Putamen (tissue), 1 donor: ENCODE data around the gene POU6F2.
"Not testable (repeated sequence)": the region's sequence is repeated elsewhere in the genome, so short reads cannot be mapped to it uniquely, and the experiment has no call there.

Experiments used
- DNase-seq: peaks from one replicate; pipeline ENCODE4 v3.0.0-alpha.2; 2016; ENCODE audit warnings: low spot score

The POU6F2 gene

DNA sequence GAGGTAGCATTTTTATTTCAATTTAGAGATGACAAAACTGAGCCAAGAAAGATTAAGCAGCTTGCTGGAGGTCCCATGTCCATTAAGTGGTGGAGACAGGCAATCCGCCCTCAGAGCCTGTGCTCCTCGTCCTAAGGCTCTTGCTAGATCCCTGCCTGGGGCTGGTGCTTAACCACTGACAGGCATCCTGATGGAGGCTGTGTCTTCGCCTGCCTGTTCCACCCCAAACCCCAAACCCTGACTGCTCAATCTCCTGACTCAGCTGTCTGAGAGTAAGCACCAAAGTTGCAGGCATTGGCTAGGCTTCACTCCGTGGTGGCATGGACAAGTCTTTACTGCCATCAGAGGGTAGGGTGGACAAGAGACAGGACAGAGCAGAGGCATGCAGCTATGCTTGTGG is 209.4 kb downstream of the POU6F2 start:
- DNase-seq: no peak

DNA sequence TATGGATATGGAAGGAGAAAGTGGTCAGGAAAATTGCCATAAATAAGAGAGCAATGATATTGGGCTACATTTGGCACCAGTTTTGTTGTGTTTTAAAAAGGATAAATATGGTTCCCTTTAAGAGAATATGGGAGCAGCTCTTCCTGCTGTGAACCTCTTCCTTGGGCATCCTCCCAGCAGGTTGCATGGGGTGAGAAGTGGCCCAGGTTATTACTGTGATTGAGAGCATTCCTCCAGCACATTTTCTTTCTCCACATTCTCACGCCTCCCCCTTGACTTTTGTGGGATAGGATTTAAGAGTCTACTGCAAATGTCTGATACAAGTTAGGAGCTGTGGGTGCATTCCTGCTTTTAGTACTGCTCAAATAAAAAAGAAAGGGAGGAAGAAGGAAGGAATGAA is 214.8 kb downstream of the POU6F2 start:
- DNase-seq: no peak

DNA sequence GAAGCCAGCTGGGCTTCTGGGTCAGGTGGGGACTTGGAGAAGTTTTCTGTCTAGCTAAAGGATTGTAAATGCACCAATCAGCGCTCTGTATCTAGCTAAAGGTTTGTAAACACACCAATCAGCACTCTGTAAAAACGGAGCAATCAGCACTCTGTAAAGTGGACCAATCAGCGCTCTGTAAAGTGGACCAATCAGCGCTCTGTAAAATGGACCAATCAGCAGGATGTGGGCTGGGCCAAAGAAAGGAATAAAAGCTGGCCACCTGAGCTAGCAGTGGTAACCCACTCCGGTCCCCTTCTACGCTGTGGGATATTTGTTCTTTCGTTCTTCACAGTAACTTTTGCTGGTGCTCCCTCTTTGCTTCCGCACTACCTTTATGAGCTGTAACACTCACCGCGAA is 216.7 kb downstream of the POU6F2 start:
- not testable (repeated sequence) for DNase-seq

DNA sequence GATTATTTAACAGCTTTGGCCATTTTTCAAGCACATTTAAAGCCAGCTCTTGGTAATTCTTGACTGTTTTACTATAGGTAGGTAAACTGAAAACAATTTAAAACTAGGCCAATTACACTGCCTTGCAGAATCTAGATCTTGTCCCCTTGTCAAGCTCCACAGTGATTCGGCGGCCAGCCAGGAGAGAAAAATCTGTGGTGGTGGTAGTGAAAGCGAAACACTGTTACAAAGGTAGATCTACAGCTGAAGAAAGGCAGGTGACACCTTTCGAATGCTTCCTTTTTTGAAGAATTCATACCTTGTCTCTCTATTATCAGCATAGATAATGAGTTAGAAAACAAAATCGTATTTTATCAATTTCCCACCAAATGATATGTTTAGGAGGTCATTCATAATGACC is 218.3 kb downstream of the POU6F2 start:
- no peak for DNase-seq

DNA sequence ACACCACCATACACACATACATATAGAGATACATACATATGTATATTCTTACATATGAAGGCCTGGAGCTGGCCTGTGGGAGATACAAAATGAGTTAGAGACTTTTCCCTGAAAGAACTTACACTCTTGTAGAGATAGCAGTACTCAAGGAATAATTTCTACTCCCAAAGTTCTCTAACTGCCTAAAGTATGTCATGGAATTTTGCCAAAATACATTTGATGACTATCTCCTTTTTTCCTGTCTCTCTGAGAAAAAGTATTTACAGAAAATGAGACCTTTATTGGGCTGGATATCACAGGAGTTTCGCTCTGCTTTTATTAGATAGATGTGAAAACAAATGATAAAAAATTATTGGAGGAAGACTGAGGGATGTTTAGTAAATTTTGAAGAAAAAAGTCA is 220.1 kb downstream of the POU6F2 start:
- no peak for DNase-seq

DNA sequence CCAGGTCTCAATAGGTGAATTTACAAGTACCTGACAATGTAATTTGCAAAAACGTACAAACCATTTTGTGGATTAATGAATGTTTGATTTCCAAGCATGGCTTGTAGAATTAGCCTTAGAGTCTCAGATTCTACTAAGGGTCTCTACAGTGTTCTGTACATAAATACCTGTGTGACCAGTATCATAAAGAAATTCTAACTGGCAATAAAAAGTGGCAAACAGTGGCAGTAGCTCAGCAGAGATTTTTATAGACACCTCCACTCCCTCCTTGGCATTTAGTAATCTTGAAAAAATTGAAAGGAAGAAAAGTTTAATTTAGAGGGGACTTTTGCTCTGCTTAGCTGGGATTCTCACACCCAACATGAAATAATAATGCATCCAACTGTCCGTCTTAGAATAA is 220.8 kb downstream of the POU6F2 start:
- DNase-seq: no peak

DNA sequence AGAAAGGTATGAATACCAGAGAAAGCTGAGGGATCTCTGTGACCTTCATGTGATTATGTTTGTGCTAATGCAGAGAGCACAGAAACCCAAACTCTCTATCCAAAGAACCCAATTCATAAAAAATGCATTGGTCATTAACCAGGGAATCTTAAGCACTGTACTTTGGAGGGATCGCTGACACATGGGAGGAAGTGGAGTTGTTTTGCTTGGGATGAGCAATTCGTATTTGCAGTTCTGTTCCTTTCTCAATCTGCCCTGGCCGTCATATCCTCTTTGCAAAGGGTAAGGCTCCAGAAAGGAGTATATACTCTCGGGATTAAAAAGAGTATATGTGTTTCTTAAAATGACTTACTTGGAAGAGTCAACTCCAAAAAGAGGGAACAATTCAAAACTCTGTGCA is 221.3 kb downstream of the POU6F2 start:
- no peak for DNase-seq

DNA sequence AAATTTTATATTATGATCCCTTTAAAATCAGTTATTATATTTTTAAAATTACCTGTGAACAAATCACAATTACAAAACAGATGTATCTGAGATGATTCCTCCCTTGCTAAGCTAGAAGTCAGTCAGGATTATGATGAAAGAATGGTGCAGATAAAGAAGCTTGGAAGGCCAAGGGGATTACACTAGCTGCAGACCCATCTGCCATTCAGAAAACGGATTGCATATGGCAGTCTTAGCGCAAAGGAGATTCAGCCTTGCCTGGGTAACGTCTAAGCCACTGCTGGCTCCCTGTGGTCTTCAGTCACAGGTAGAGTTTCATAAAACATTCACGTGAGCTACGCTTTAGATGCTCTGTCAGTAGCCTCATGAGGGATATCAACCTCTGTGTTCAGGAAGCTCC is 222.2 kb downstream of the POU6F2 start:
- no peak for DNase-seq

DNA sequence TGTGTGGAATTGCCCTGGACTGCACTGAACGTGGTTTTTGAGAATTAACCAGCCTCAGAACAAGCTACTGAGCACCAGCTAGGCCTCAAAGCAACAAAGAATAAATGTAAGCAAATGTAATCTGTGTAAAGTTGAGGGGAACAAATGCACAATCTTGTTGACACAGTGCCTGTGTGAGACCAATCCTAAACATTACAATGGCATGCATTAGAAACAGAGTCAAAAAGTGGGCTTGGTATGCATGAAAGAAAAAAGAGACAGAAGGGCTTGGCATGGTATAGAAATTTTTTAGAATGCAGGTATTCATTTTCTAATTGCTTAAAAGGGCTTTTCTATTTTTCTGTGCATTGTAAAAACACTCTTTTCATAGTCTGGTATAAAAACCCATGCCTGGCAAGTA is 224.3 kb downstream of the POU6F2 start:
- no peak for DNase-seq

DNA sequence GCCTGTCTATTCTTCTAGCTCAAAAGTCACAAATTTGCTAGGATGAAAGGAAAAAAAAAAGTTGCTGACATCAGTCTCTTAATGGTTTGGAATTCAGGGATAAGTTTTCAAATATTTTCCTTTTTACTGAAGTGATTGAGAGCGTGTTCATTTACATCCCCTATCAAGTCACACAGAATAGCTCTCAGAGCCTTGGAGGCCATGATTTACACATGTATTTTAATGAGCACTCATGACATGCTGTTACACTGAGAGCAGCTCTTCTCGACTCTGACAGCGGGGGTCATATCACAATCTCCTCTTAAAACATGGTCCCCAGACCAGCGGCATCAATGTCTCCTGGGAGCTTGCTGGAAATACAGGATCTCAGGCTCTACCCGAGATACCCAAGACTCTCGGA is 232.7 kb downstream of the POU6F2 start:
- no peak for DNase-seq

DNA sequence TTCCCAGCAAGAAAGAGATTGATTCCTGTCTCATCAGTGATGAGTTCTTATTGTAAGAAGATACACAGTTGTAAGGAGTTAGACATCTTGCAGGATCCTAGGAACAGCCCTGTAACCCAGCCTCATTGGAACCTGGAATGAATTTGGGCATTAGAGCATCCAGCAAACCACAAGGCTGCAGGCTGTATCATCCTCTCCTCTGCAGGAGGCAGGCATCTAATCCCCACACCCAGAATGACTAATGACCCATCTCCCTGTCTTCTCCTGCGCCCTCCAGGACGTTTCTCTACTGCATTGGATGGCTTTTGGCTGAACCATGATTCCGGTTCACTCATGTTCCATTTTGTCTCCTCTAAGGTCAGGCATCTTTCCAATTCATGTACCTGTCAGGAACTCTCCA is 233.9 kb downstream of the POU6F2 start:
- DNase-seq: no peak

DNA sequence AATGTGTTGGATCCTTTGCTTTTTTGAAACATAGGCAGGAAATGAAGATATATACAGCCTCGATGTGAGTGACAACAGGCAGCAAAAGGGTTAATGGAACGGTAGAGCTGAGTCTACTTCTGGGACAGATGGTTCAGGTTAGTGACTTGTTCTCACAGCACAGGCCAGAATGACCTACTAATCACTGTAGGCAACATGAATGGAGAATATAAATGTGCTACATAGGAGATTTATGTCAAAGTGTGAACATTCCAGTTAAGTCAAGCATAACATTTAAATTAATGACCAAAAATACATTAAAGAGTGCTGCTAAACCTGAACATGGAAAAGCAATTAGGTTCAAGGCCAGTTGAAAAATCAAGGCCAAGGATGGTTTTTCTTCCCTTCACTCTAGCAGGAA is 235.2 kb downstream of the POU6F2 start:
- DNase-seq: no peak

DNA sequence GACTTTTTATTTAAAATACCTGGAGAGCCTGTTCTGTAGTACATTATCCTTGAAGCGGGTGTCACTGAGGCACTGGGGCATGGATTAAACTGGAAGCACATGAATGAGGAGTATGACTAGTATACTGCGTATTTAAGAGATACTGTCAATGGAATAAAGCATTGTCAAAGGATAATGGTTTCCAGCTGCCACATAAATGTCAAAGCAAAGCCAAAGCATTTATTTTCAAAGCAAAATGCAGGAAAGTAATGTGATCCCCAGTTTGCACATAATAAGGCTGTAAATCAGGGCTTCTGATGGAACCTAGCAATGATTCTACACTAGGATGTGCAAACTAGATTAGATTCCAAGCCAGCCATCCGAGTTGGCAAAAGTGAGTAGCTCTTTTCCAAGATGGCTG is 240.1 kb downstream of the POU6F2 start:
- DNase-seq: no peak

DNA sequence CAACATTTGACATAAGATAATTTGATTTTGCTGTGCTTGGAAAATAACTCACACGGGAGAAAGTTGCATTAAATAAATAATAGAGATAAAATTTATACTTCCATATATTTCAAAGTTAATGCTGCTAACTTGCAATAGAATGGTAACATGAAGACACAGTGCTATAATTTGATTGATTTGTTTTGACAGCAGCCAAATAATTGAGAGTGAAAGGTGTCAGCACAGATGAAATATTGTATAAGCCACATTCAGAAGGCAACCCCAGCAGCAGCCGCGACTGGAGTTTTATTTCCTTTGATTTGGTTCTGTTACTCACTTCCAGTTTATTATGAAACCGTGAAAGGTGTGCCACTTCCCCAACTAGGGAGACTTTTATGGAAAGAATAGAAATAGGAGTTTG is 242.2 kb downstream of the POU6F2 start:
- no peak for DNase-seq

DNA sequence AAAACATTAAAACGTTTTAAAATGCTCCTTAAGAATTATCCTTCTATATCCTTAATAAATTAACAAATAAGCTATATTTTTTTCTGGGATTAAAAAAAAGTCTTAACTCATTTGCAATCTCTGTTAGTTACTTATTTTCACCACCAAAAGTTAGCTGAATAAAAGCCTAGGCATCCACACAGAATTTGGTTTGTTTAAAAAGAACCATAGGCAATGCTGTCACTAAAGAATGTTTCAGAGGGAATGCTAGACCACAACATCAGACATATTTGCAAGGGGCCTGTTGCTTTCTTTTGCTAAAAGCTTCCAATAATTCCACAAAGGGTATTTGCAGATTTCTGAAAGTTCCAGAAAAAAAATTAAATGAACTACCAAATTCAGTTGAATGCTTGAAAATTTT is 244.2 kb downstream of the POU6F2 start:
- DNase-seq: no peak

DNA sequence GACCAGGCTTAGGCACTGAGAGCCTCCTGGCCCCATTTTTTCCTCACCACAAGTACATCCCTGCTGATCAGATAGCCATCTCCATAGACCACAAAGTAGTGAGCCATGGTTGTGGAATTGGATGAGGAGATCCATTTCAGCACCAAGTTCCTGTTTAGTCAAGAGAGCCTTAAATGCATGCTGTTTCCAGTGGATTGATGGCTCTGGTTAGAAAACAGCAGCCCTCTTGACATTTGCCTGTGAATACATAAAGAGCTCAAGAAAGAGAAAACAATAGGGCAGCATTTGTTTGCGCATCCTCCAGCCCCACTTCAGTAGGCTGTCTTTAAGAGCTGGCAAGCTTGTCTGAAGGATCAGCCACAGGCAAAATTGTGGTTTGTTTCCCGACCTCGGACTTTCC is 251.2 kb downstream of the POU6F2 start:
- DNase-seq: no peak

DNA sequence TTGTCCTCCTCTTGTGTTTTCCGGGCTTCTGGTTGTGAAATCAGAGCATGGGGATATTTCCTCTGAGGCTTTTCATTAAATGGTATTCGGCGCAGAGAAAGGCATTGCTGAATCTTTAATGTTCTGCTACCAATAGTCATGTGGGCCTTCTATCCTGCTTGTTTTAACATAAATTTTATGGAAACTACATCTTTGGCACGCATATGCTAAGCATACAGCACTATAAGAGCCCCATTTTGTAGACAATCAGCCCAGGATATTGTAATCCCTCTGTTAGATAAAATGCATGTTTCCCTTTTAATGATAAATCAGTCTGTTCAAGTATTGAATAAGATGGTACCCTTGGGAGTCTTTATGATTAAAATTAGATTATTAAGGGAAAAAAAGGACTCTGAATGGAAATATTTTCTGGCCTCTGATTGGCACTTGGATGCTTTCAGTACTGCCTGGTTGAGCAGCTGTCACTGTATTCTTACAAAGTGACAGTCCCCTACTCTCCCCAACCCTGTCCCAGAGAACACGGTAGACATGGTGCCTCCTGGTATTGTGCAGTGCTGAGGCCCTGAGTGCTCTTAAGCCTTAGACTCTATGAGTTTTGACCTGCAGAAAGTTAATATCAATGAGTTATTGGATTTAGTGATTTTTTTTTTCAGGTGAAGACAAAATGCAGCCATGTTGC is 256.3 kb downstream of the POU6F2 start:
- no peak for DNase-seq

DNA sequence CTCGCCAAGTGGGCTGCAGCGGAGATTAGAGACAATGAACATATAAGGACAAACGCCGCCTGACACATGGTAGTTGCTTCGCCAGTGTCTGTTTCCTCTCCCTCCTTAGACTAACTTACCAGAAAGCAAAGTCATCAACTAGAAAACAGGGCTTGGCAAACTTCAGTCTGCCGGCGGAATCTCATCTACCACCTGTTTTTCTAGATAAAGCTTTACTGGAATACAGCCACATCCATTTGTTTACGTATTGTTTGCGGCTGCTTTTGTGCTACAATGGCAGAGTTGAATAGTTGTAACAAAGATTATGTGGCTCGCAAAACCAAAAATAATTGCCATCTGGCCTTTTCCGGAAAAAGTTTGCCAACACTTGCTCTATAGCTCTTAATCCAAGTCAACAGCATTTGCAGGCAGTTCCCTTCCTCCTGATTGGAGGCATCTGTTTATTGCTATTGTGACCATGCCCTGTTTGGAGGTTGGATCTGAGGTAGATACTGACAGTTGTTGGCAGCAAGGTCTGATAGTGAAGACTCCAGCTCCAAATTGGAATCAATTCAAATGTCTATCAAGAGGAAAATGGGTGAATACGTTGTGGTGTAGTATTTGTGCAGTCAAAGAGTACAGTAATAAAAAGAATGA is 260.6 kb downstream of the POU6F2 start:
- DNase-seq: no peak

DNA sequence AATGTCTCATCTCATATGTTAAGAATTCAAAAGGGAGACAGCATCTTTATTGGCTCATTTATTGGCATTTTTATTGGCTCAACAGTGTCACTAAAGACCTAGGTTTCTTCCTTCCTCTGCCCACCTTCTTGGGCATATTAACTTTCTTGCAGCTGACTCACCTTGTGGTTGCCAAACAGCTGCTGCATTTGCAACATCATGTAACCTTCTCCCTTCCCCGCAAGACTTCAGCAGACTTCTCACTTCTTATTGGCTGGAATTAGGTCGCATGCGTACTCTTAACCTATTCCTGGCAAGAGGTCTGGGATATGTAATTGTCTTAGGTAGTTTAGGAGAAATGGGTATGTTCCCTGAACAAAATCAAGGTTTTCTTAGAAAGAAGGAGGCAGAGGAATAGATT is 263.2 kb downstream of the POU6F2 start:
- no peak for DNase-seq

DNA sequence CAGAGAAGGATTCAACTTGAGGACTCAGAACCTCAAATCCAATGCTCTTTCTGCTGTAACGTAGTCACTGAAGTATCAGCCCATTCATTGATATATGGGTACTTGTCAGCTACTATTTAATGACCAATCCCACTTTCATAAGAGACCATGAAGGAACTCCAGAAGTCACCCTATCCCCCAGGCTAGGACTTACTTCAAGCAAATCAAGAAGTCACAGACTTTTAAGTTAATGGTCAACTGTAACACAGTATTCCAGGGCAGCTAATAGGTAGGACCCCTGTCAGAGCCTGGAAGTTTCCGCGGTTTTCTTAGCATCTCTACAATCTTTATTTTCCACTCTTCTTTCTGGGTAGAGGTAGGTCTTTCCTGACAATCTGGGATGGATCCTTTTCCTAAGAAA is 269.9 kb downstream of the POU6F2 start:
- DNase-seq: no peak

DNA sequence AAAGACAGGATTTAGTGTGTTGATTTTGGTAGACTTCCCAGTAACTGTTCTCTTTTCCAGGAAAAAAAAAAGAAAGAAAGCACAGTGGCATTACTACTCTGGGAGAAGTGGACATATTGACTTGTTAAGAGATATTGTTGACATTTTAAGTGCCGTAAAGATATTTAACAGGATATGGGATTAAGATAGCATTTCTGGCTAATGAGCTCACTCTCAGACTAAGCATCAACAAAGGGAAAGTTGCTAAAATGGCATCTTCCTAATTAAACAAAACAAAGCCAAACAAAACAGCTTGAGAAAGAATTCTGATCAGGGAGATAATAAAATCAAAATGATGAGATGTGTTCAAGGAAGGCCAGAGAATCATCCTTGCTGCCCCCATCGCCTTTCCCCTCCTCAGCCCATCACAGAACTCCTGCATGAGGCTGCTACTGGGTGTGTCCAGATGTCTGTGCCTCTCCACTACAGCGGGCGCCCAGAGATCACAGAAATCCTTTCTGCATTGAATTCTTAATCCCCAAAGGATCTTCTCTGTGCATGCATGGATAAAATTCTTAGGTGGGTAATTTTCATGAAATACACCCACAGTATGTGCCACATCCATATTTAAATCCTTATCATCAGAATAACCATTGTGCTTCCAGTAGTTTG is 270.5 kb downstream of the POU6F2 start:
- DNase-seq: no peak

DNA sequence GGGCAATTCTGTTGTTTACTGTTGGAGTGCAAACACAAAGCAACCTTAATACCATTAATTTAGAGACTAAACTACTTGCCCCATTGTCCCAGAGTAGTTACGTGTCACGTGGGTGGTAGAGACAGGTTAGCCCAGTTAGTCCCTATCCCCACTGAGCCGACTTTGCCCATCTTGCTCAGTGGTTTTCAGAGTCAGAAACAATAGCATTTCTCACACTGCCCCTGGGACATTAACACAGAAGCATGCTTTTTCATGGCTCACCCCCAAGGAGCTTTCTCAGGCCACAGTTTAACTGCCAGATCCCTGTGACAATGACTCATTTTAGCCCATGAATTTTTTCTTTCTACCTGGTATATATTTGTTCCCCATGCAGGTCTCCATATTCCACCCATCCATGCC is 271.0 kb downstream of the POU6F2 start:
- no peak for DNase-seq

DNA sequence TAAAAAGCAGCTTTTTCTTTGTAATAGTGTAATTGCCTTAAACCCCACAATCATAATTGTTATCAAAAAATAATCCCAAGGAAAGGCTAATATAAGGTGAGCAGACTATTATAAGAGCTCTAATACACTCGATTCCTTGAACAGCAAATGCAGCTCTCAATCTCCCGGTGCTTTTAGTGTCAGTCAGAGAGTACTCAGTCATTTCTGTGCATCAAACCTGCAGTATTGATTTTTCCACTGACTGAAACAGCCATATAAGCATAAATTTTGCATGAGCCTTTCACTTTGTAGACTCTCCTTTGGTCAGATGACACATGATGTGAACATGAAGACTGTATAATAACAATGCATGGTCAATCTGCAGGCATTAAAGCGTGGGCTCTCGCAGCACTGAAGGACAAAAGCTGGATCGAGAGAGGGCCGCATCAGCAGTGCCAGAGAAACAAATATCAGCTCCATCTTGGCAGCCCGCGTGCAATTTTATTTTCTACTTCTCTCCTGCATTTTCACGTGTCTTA is 272.0 kb downstream of the POU6F2 start:
- no peak for DNase-seq

DNA sequence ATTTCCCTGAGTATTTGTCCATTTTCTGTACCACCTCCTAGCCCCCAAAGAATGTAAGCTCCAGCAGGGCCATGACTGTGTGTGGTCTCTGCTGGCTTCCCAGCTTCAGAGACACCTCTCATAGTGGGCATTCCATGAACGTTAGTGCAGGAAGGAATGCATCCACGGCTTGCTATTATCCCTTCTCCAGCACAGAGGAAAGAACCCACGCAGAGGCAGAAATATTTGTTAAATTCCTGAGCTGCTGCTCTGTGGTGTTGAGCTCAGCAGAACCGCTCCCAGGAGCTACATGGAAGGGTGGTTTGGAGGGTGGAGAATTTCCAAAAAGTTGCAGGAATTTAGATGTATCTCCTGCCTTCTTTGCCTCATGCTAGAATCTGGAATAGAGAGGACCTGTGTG is 275.2 kb downstream of the POU6F2 start:
- DNase-seq: no peak
